HL-60 (cell line): ENCODE measurements around the gene RAI14.

Experiments used
- DNase-seq, 2 experiments: peaks; one replicate each; pipeline ENCODE4 v3.0.0-alpha.2; 2010 to 2020; ENCODE audit warnings: low read depth in 1 of 2, low spot score in 1 of 2
- H3K27ac ChIP-seq: fragments of 250-450 bp; sonication (Bioruptor Pico); replicated peaks from 2 replicates; pipeline ENCODE4 v1.5.1; 2020; ENCODE audit warnings: mild to moderate bottlenecking, moderate library complexity
- H3K27me3 ChIP-seq: fragments of 250-450 bp; sonication (Bioruptor Pico); 2 replicates; pipeline ENCODE4 v1.5.1; 2021; ENCODE audit warnings: mild to moderate bottlenecking, moderate library complexity; ENCODE audit not compliant: insufficient read depth, poor library complexity, severe bottlenecking
- H3K4me3 ChIP-seq: replicated peaks from 2 replicates; pipeline ENCODE4 v1.5.1; 2011; ENCODE audit warnings: mild to moderate bottlenecking, control low read depth, low read length; ENCODE audit not compliant: insufficient read depth
- CTCF ChIP-seq: IDR thresholded peaks from one replicate; pipeline ENCODE4 v1.5.1; 2011; ENCODE audit warnings: low read length, control low read depth, inconsistent platforms; ENCODE audit not compliant: insufficient read depth
- GABPA ChIP-seq: IDR thresholded peaks from 2 replicates; pipeline ENCODE4 v1.6.1; 2012; ENCODE audit warnings: low read depth
- POLR2AphosphoS5 ChIP-seq: IDR thresholded peaks from 2 replicates; pipeline ENCODE4 v1.6.1; 2012; ENCODE audit warnings: low read depth
- SPI1 ChIP-seq: IDR thresholded peaks from 2 replicates; pipeline ENCODE4 v1.6.1; 2012; ENCODE audit warnings: low read depth, mild to moderate bottlenecking, borderline replicate concordance
- TF ChIP-seq, protein P1 (sequence below): IDR thresholded peaks from 2 replicates; pipeline ENCODE4 v1.6.1; 2012; ENCODE audit warnings: low read depth; ENCODE audit not compliant: insufficient replicate concordance

Gene RAI14

DNA sequence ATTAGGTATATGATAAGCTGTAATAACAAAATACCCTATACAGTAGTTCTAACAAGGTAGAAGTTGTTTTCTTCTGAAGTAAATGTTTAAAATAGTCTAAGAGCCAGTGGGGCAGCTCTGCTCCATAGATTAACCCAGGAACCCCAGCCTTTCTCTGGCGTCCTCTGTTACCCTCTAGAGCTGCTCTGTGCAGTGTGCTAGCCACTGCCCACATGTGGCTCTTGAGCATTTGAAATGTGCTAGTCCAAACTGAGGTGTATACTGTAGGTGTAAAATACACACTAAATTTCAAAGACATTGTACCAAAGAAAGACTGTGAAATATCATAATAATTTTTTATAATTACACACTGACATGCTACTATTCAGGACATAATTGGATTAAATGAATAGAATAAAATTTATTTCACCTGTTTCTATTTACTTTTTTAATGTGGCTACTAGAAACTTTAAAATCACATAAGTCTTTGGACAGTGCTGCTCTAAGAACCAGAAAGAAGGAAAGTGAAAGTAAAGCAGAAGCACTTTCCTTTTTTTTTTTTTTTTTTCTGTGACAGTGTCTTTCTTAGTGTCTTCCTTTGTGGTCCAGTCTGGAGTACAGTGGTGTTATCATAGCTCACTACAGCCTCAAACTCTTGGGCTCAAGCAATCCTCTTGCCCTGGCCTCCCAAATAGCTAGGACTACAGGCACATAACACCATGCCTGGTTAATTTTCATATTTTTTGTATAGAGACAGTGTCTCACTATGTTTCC lies 39.3 kb downstream of the RAI14 start:
- no peak overlapping the region for H3K27ac ChIP-seq
- TF ChIP-seq, protein P1, sequence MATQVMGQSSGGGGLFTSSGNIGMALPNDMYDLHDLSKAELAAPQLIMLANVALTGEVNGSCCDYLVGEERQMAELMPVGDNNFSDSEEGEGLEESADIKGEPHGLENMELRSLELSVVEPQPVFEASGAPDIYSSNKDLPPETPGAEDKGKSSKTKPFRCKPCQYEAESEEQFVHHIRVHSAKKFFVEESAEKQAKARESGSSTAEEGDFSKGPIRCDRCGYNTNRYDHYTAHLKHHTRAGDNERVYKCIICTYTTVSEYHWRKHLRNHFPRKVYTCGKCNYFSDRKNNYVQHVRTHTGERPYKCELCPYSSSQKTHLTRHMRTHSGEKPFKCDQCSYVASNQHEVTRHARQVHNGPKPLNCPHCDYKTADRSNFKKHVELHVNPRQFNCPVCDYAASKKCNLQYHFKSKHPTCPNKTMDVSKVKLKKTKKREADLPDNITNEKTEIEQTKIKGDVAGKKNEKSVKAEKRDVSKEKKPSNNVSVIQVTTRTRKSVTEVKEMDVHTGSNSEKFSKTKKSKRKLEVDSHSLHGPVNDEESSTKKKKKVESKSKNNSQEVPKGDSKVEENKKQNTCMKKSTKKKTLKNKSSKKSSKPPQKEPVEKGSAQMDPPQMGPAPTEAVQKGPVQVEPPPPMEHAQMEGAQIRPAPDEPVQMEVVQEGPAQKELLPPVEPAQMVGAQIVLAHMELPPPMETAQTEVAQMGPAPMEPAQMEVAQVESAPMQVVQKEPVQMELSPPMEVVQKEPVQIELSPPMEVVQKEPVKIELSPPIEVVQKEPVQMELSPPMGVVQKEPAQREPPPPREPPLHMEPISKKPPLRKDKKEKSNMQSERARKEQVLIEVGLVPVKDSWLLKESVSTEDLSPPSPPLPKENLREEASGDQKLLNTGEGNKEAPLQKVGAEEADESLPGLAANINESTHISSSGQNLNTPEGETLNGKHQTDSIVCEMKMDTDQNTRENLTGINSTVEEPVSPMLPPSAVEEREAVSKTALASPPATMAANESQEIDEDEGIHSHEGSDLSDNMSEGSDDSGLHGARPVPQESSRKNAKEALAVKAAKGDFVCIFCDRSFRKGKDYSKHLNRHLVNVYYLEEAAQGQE, result no peak
- TF ChIP-seq CTCF, result no peak
- TF ChIP-seq GABPA, result no peak
- no peak for TF ChIP-seq POLR2AphosphoS5
- TF ChIP-seq SPI1, result no peak
- DNase-seq, result no peak
- no peaks in the 10 kb centered on the region for H3K27me3 ChIP-seq
- no peak overlapping the region for H3K4me3 ChIP-seq

- no peaks in the 10 kb centered on the region for H3K27me3 ChIP-seq
- no peak overlapping the region for H3K4me3 ChIP-seq
- DNase-seq, result no peak
- TF ChIP-seq CTCF (no peak), POLR2AphosphoS5 (no peak), SPI1 (no peak), GABPA (no peak)
- TF ChIP-seq, protein P1, result no peak
- H3K27ac ChIP-seq, result no peak overlapping the region
Observed at GRCh38 chr5:34697308-34698108, 41.4 kb downstream of the RAI14 start.

DNA sequence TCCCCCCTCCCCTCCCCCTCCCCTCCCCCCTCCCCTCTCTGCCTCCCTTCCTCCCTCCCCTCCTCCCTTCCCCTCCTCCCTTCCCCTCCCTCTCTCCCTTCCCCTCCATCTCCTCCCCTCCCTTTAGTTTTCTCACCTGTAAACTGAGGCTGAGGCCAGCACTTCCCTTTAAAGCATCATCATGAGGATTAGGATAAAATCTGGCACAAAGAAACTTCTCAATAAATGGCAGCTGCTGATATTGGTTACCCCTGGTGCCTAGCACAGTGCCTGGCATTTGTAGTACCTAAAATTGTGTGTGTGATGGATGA lies 41.9 kb downstream of the RAI14 start:
- no peak overlapping the region for H3K4me3 ChIP-seq
- TF ChIP-seq CTCF (no peak), GABPA (no peak), POLR2AphosphoS5 (no peak), SPI1 (no peak)
- TF ChIP-seq, protein P1, result no peak
- no peak for DNase-seq
- H3K27me3 ChIP-seq, result no peaks in the 10 kb centered on the region
- no peak overlapping the region for H3K27ac ChIP-seq
